GM18858 (cell line): ENCODE data around the gene DNAH9.

ENCODE experiments used
- ATAC-seq: cut with Tn5 transposase; IDR thresholded peaks from one replicate; pipeline ENCODE4 v1.9.1; 2021; ENCODE audit not compliant: unreplicated experiment

DNAH9 gene

GRCh38 chr17:11598274-11599221, at the start of gene DNAH9:
Gene DNAH9, plus strand, starts transcription at chr17:11598470. Its CDS starts 29 bp downstream, at chr17:11598499.
- no peak for ATAC-seq

GRCh38 chr17:11550431-11550830, 47.8 kb upstream of the DNAH9 start:
- ATAC-seq = no peak

GRCh38 chr17:11551442-11551841, 46.8 kb upstream of the DNAH9 start:
- ATAC-seq = no peak

- ATAC-seq = no peak
Measured at GRCh38 chr17:11553135-11553534, 45.1 kb upstream of the DNAH9 start.

GRCh38 chr17:11554042-11554441, 44.2 kb upstream of the DNAH9 start:
- ATAC-seq = no peak

GRCh38 chr17:11554542-11554941, 43.7 kb upstream of the DNAH9 start:
- no peak for ATAC-seq

- no peak for ATAC-seq
Measured at GRCh38 chr17:11555530-11555929, 42.7 kb upstream of the DNAH9 start.

GRCh38 chr17:11557727-11558452, 40.4 kb upstream of the DNAH9 start:
- no peak for ATAC-seq

- no peak for ATAC-seq
Measured at GRCh38 chr17:11558681-11559234, 39.5 kb upstream of the DNAH9 start.

GRCh38 chr17:11559601-11560000, 38.7 kb upstream of the DNAH9 start:
- no peak for ATAC-seq

GRCh38 chr17:11561281-11561680, 37.0 kb upstream of the DNAH9 start:
- ATAC-seq = no peak

GRCh38 chr17:11561702-11562101, 36.6 kb upstream of the DNAH9 start:
- ATAC-seq = no peak

- ATAC-seq = no peak
Measured at GRCh38 chr17:11564589-11565380, 33.5 kb upstream of the DNAH9 start.

- ATAC-seq = no peak
Measured at GRCh38 chr17:11565591-11565990, 32.7 kb upstream of the DNAH9 start.

GRCh38 chr17:11578998-11579397, 19.3 kb upstream of the DNAH9 start:
- no peak for ATAC-seq

- ATAC-seq = no peak
Measured at GRCh38 chr17:11580677-11581076, 17.6 kb upstream of the DNAH9 start.

GRCh38 chr17:11582217-11582616, 16.1 kb upstream of the DNAH9 start:
- no peak for ATAC-seq

- ATAC-seq = no peak
Measured at GRCh38 chr17:11583306-11583992, 14.8 kb upstream of the DNAH9 start.

GRCh38 chr17:11589716-11590115, 8.6 kb upstream of the DNAH9 start:
- no peak for ATAC-seq

GRCh38 chr17:11601661-11602060, 3.4 kb downstream of the DNAH9 start:
- no peak for ATAC-seq
